GM18502 (cell line): ENCODE data around the gene ABCC8.
A peak's percentile ranks its signal among the peaks of the same experiment; 100 is the strongest.

ENCODE experiments used
- ATAC-seq: cut with Tn5 transposase; IDR thresholded peaks from one replicate; pipeline ENCODE4 v1.9.1; 2021; ENCODE audit warnings: mild to moderate bottlenecking; ENCODE audit not compliant: unreplicated experiment, poor library complexity

ABCC8 gene

GRCh38 chr11:17369684-17370243 lies 106.9 kb downstream of the ABCC8 start:
- ATAC-seq: no peak

- ATAC-seq: peak; percentile 54
These were observed 107.6 kb downstream of the ABCC8 start for GRCh38 chr11:17369094-17369493.

GRCh38 chr11:17368551-17368950 lies 108.1 kb downstream of the ABCC8 start:
- ATAC-seq: no peak

- ATAC-seq: no peak
These were observed 110.2 kb downstream of the ABCC8 start for GRCh38 chr11:17366495-17366894.

- peak; percentile 47 for ATAC-seq
These were observed 122.0 kb downstream of the ABCC8 start for GRCh38 chr11:17354601-17354991.

- ATAC-seq: no peak
These were observed 122.6 kb downstream of the ABCC8 start for GRCh38 chr11:17353821-17354600.

- ATAC-seq: peak; percentile 39
These were observed 123.5 kb downstream of the ABCC8 start for GRCh38 chr11:17352950-17353820.

- peak; percentile 35 for ATAC-seq
These were observed 125.0 kb downstream of the ABCC8 start, which contains the start of gene NCR3LG1 for GRCh38 chr11:17351510-17352176. Gene NCR3LG1 (plus strand): TSS chr11:17351800. CDS start chr11:17351970, 170 bp downstream.

GRCh38 chr11:17351172-17351509 lies 125.5 kb downstream of the ABCC8 start:
- no peak for ATAC-seq

- ATAC-seq: no peak
These were observed 126.0 kb downstream of the ABCC8 start for GRCh38 chr11:17350455-17351171.

- ATAC-seq: no peak
These were observed 129.0 kb downstream of the ABCC8 start for GRCh38 chr11:17347676-17348075.

GRCh38 chr11:17343907-17344306 lies 132.7 kb downstream of the ABCC8 start:
- no peak for ATAC-seq

GRCh38 chr11:17343257-17343656 lies 133.4 kb downstream of the ABCC8 start:
- no peak for ATAC-seq
